Liver (tissue), 9 donors: ENCODE results near the gene APBA2. TPM values are rescaled to one million over a fixed set of nuclear protein-coding genes. Genes with fewer than 3 reads are reported as not detected.

ENCODE experiments used
- DNase-seq: peaks from one replicate; pipeline ENCODE4 v3.0.0-alpha.2; 2017; ENCODE audit warnings: low spot score
- H3K27ac ChIP-seq, 2 donors: one replicate each; pipeline ENCODE4 v1.7.0; 2013; ENCODE audit warnings: inconsistent platforms in 2 of 2, low read length in 2 of 2, control low read depth in 1 of 2, low read depth in 1 of 2, mild to moderate bottlenecking in 1 of 2
- H3K27me3 ChIP-seq, 4 donors: one replicate each; pipeline versions ENCODE4 v1.6.1 to v1.7.0; 2013; ENCODE audit warnings: low read length in 3 of 4, inconsistent platforms in 1 of 4, mild to moderate bottlenecking in 1 of 4, moderate library complexity in 1 of 4; ENCODE audit not compliant: control insufficient read depth in 4 of 4, insufficient read depth in 4 of 4
- H3K36me3 ChIP-seq, 4 donors: one replicate each; pipeline versions ENCODE4 v1.6.1 to v1.7.0; 2013; ENCODE audit warnings: low read length in 3 of 4, mild to moderate bottlenecking in 3 of 4, low read depth in 1 of 4, moderate library complexity in 1 of 4; ENCODE audit not compliant: control insufficient read depth in 4 of 4, insufficient read depth in 3 of 4
- H3K4me1 ChIP-seq, 4 donors: one replicate each; pipeline versions ENCODE4 v1.6.1 to v1.7.0; 2013; ENCODE audit warnings: low read length in 3 of 4, mild to moderate bottlenecking in 3 of 4, moderate library complexity in 1 of 4; ENCODE audit not compliant: control insufficient read depth in 4 of 4, insufficient read depth in 4 of 4
- H3K4me3 ChIP-seq, 3 donors: one replicate each; pipeline versions ENCODE4 v1.6.1 to v1.7.0; 2013; ENCODE audit warnings: low read length in 3 of 3, control low read depth in 1 of 3, low read depth in 1 of 3, mild to moderate bottlenecking in 1 of 3
- H3K9ac ChIP-seq, 2 donors: one replicate each; pipeline ENCODE4 v1.7.0; 2013; ENCODE audit warnings: low read length in 2 of 2, mild to moderate bottlenecking in 2 of 2, moderate library complexity in 2 of 2, control low read depth in 1 of 2, low read depth in 1 of 2
- H3K9me3 ChIP-seq, 4 donors: one replicate each; pipeline versions ENCODE4 v1.6.1 to v1.7.0; 2013; ENCODE audit warnings: low read length in 3 of 4; ENCODE audit not compliant: control insufficient read depth in 4 of 4
- ATF3 ChIP-seq: IDR thresholded peaks from 2 replicates; pipeline ENCODE4 v1.6.1; 2016; ENCODE audit warnings: antibody characterized with exemption
- CTCF ChIP-seq: fragments of 150-350 bp; IDR thresholded peaks from 2 replicates; pipeline ENCODE4 v1.5.1; 2017; ENCODE audit warnings: improper control_type of control experiment, low read depth, low read length; ENCODE audit not compliant: missing input control
- EGR1 ChIP-seq, 2 donors: IDR thresholded peaks; 2 replicates each; pipeline ENCODE4 v1.6.1; 2016 to 2018; ENCODE audit warnings: antibody characterized with exemption in 2 of 2, low read depth in 2 of 2
- FOXA1 ChIP-seq: IDR thresholded peaks from 2 replicates; pipeline ENCODE4 v1.6.1; 2016; ENCODE audit warnings: antibody characterized with exemption
- FOXA2 ChIP-seq: IDR thresholded peaks from 2 replicates; pipeline ENCODE4 v1.6.1; 2016; ENCODE audit warnings: antibody characterized with exemption
- GABPA ChIP-seq, 2 donors: IDR thresholded peaks in 1 of 2; conservative IDR thresholded peaks in 1 of 2; 2 replicates each; pipeline ENCODE4 v1.6.1; 2016; ENCODE audit warnings: antibody characterized with exemption in 2 of 2, mild to moderate bottlenecking in 1 of 2, moderate library complexity in 1 of 2
- HNF4G ChIP-seq: IDR thresholded peaks from 2 replicates; pipeline ENCODE4 v1.6.1; 2016; ENCODE audit warnings: antibody characterized with exemption
- JUND ChIP-seq, 2 donors: IDR thresholded peaks; 2 replicates each; pipeline ENCODE4 v1.6.1; 2016; ENCODE audit warnings: antibody characterized with exemption in 2 of 2
- MAX ChIP-seq: IDR thresholded peaks from 2 replicates; pipeline ENCODE4 v1.6.1; 2016; ENCODE audit warnings: antibody characterized with exemption
- NR2F2 ChIP-seq: IDR thresholded peaks from 2 replicates; pipeline ENCODE4 v1.6.1; 2016; ENCODE audit warnings: antibody characterized with exemption
- RAD21 ChIP-seq, 2 donors: IDR thresholded peaks; 2 replicates each; pipeline ENCODE4 v1.6.1; 2016; ENCODE audit warnings: antibody characterized with exemption in 2 of 2, mild to moderate bottlenecking in 2 of 2
- REST ChIP-seq: IDR thresholded peaks from 2 replicates; pipeline ENCODE4 v1.6.1; 2016; ENCODE audit warnings: antibody characterized with exemption, mild to moderate bottlenecking
- RXRA ChIP-seq, 2 donors: IDR thresholded peaks; 2 replicates each; pipeline ENCODE4 v1.6.1; 2017 to 2018; ENCODE audit warnings: antibody characterized with exemption in 2 of 2, mild to moderate bottlenecking in 1 of 2
- SP1 ChIP-seq: IDR thresholded peaks from 2 replicates; pipeline ENCODE4 v1.6.1; 2018; ENCODE audit warnings: antibody characterized with exemption, mild to moderate bottlenecking
- TAF1 ChIP-seq: conservative IDR thresholded peaks from 2 replicates; pipeline ENCODE4 v1.6.1; 2016; ENCODE audit warnings: antibody characterized with exemption, mild to moderate bottlenecking
- WGBS: extraction: QIAGEN DNeasy Blood & Tissue Kit; methylation state at CpG from one replicate; pipeline ENCODE4 v1.1.7; 2013; 5-methylcytosine and 5-hydroxymethylcytosine counted together
- polyA plus RNA-seq, 2 donors: library from polyadenylated mRNA; stranded (reverse) in 1 of 2; unstranded in 1 of 2; fragments of 200-250 nt in 1 of 2; fragments of >200 nt in 1 of 2; fragmentation: Nextera tagmentation in 1 of 2; extraction: Ambion mirVana in 1 of 2; gene quantifications; one replicate each; pipeline versions ENCODE4 v1.2.1 to v1.2.3, GENCODE V29; 2013 to 2015
- total RNA-seq, 2 donors: library from RNA; depleted of rRNA; stranded (reverse); fragments of >200 nt; gene quantifications; one replicate each; pipeline ENCODE4 v1.2.3, GENCODE V29; 2014
- donor health status: healthy.
- donor health status: healthy.
- donor health status: healthy.
- donor health status: healthy.
- donor health status: healthy.

The APBA2 gene
- total and polyA plus RNA-seq, 4 donors: 0.38 to 2.9 (median 1.7) TPM

- TF ChIP-seq CTCF (no peak), TAF1 (no peak), HNF4G (no peak), ATF3 (no peak), GABPA (IDR thresholded peaks at IDR 0.05 in 1 of 2, conservative IDR thresholded peaks at IDR 0.05 in 1 of 2) (no peak), MAX (no peak), RXRA (IDR thresholded peaks at IDR 0.05) (no peak), FOXA2 (no peak)
Measured at GRCh38 chr15:28993051-28993719, 107.4 kb downstream of the APBA2 start (continued).

GRCh38 chr15:28993720-28994053 lies 107.9 kb downstream of the APBA2 start:
- DNase-seq: no peak
- Histone ChIP-seq H3K4me3 (no peak overlapping the region), H3K9ac (no peak overlapping the region), H3K27ac (no peak overlapping the region), H3K36me3 (no peaks in the 10 kb centered on the region), H3K9me3 (no peaks in the 10 kb centered on the region), H3K4me1 (no peaks in the 10 kb centered on the region), H3K27me3 (no peaks in the 10 kb centered on the region)
- WGBS: 94% methylated on average over 7 of the region's 7 CpGs
- no peak for TF ChIP-seq GABPA (IDR thresholded peaks at IDR 0.05 in 1 of 2, conservative IDR thresholded peaks at IDR 0.05 in 1 of 2)
- TF ChIP-seq TAF1: no peak
- TF ChIP-seq RAD21 (IDR thresholded peaks at IDR 0.05): no peak
- no peak for TF ChIP-seq ATF3
- TF ChIP-seq MAX: no peak
- no peak for TF ChIP-seq REST
- TF ChIP-seq SP1: no peak
- TF ChIP-seq FOXA1: no peak
- no peak for TF ChIP-seq JUND (IDR thresholded peaks at IDR 0.05)
- no peak for TF ChIP-seq EGR1 (IDR thresholded peaks at IDR 0.05; ENCODE audit: low read depth in 2 of 2)
- no peak for TF ChIP-seq NR2F2
- TF ChIP-seq RXRA (IDR thresholded peaks at IDR 0.05): no peak
- no peak for TF ChIP-seq FOXA2
